Stomach (tissue), 4 donors: ENCODE measurements around the gene RPRD2.

Experiments used
- EP300 ChIP-seq: sonication (generic); formaldehyde crosslinking; IDR thresholded peaks from one replicate; pipeline ENCODE4 v1.6.1; 2017; ENCODE audit warnings: antibody characterized with exemption
- POLR2A ChIP-seq, 4 donors: fragments of 450-650 bp; IDR thresholded peaks; one replicate each; pipeline ENCODE4 v1.6.1; 2016; ENCODE audit warnings: antibody characterized with exemption in 4 of 4, control low read depth in 2 of 4, mild to moderate bottlenecking in 1 of 4, moderate library complexity in 1 of 4
- POLR2AphosphoS5 ChIP-seq, 3 donors: sonication (generic); formaldehyde crosslinking; IDR thresholded peaks; one replicate each; pipeline ENCODE4 v1.6.1; 2016; ENCODE audit warnings: antibody characterized with exemption in 3 of 3

- TF ChIP-seq EP300 = no peak
- TF ChIP-seq POLR2AphosphoS5 (IDR thresholded peaks at IDR 0.05) = no peak
- TF ChIP-seq POLR2A (IDR thresholded peaks at IDR 0.05) = no peak
Measured at GRCh38 chr1:150511985-150512660, 148.2 kb downstream of the RPRD2 start.
